Measurements from ENCODE around the gene SYT15. TPM values are rescaled to one million over a fixed set of nuclear protein-coding genes. Genes with fewer than 3 reads are reported as not detected.
"Not testable (repeated sequence)": the region's sequence is repeated elsewhere in the genome, so short reads cannot be mapped to it uniquely, and the experiment has no call there.

SYT15 gene
- total RNA-seq, 1 donor from 2014 or later = 1.5 TPM

DNA sequence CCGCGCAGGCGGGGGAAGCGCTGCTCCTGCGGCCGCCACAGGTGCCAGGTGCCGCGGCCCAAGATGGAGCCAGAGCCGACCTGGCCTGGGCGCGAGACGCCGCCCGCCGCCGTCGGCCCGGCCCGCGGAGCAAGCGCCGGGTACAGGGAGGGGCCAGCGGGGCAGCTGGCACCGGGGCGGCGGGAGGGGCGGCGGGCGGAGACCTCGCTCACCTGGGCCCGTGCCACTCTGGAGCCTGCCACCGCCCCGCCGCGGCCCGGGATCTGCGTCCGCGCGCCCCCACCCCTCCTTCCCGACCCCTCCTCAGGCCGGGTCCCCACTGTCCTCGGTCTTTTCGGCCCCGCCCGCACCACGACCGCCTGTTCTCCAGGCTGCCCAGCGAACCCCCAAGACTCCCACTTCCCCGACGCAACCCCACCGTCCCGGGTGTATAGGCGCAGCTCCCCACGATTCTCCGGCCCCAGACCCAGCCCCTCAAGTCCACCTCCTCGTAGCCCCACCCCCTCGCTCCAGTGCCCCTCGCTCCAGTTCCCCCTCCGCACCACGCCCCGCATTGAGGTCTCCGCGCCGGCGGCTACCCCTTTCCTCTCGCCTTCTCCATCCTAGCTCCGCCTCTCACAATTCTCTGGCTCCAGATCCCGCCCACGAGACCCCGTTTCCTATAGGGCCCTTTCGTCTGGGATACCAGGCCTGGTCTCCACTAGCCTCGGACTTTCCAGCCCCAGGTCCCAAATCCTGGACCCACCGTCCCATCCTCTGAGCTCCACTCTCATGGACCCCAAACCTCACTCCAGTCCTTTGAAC lies 22.2 kb upstream of the SYT15 start, which contains the start of gene GPRIN2:
Gene GPRIN2 (minus strand): TSS at position 144 of the 804 bp plus-strand sequence. CDS start 5,922 bp downstream, outside the sequence.
- peak within 1 kb of the TSS; percentile 63 for H3K4me3 Mint-ChIP-seq (ENCODE audit: low read depth)
- intact Hi-C loops (cut with micrococcal nuclease) = no loop called here
- peak; percentile 7 for DNase-seq (ENCODE audit: low spot score)

DNA sequence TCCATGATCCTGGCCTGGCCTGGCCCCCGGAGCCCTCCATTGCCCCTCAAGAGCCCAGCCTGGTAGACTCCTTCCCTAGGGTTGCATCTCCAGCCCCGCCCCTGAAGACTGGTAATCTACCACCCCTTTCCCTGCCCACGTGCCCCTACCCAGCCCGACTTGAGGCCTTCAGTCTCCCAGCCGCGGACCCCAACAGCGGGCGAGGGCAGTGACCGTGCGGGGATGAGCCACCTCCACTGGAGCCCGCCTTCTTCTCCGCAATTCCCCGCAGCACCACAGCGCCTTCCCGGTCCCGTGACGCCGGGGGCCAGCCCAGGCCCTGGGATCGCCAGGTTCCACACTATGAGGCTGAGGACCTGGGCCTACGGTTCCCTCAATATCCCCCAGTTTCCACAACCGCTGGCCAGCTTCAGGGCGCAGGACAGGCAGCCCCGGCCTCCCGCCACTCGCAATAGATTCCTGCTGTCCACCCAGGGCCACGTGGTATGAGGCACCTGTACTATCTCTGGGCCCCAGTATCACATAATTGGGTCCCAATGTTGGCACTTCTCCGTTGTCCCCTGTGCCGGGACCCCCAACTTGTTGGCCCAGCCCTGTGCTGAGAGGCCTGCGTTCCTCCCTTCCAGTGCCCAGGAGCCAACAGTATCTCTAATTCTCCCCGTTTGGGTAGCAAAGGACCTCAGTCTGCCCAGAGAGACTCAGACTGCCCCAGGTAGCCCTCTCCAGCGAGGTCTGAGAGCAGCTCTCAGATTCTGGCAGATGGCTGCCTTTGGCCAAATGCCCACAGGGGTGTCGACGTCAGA lies 21.4 kb upstream of the SYT15 start:
- H3K9me3 Mint-ChIP-seq = no peaks in the 10 kb centered on the region
- intact Hi-C loops (cut with micrococcal nuclease) = no loop called here
- peak overlapping the region; percentile 63 for H3K4me3 Mint-ChIP-seq (ENCODE audit: low read depth)
- H3K27ac Mint-ChIP-seq = no peak overlapping the region
- DNase-seq (ENCODE audit: low spot score) = peak; percentile 7
- peaks cover 3% of the 10 kb centered on the region for H3K4me1 Mint-ChIP-seq (ENCODE audit: low read depth)
- no peaks in the 10 kb centered on the region for H3K36me3 Mint-ChIP-seq (ENCODE audit: low read depth)
- peaks cover 14% of the 10 kb centered on the region for H3K27me3 Mint-ChIP-seq (ENCODE audit: low read depth)

More for the DNA sequence above, 22.2 kb upstream of the SYT15 start, which contains the start of gene GPRIN2:
- Mint-ChIP-seq H3K9me3 (no peaks in the 10 kb centered on the region), H3K4me1 (ENCODE audit: low read depth) (peaks cover 3% of the 10 kb centered on the region), H3K27ac (no peak within 1 kb of the TSS), H3K36me3 (ENCODE audit: low read depth) (no peaks in the 10 kb centered on the region), H3K27me3 (ENCODE audit: low read depth) (peaks cover 14% of the 10 kb centered on the region)

DNA sequence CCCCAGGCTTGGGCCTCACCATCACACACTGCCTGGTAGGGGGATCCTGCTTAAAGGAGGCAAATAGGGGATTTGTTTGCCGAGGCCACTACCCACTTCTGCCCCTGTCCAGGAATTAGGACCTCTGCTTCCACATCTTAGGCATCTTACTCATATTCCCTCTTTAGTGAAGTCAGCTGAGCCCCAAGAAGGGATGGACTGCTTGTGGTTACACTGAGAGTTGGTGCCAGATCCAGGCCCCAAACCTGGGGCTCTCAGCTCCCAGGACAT lies 20.9 kb upstream of the SYT15 start:
- Mint-ChIP-seq H3K27ac (no peak overlapping the region), H3K9me3 (no peaks in the 10 kb centered on the region), H3K27me3 (ENCODE audit: low read depth) (peaks cover 14% of the 10 kb centered on the region), H3K36me3 (ENCODE audit: low read depth) (no peaks in the 10 kb centered on the region), H3K4me1 (ENCODE audit: low read depth) (peaks cover 3% of the 10 kb centered on the region), H3K4me3 (ENCODE audit: low read depth) (no peak overlapping the region)
- intact Hi-C loops (cut with micrococcal nuclease) = no loop called here
- peak; percentile 9 for DNase-seq (ENCODE audit: low spot score)

DNA sequence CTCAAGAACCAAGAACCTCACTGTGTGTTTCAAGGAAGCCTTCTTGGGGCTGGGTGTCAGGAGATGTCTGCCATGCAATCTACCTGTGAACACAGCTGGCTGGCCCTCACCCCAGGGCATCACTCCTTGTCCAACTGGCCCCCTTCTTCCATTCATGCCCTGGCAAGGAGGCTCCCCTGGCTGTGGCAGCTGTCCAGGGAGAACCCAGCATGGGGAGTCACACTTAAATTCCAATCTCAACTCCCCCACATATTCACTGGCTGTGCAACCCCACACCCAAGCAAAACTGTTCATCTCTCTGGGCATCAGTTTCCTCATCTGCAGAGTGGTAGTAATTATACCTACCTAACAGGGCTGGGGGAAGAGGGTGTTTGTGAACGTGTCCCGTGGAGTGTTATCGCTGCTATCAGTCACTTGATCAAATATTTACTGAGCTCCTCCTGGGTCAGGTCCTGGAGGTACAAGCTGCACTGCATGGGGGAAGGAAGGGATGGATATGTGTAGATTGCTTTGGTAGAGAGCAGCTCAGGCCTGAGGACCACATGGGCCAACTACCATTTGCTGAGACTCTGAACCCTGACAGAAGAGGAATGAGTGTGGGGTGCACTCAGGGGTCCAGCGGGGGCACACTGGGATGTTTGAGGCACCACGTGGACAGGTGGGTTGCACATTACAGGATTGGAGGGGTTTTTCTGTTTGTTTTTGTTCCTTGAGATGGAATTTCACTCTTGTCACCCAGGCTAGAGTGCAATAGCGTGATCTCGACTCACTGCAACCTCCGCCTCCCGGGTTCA lies 20.3 kb upstream of the SYT15 start:
- Mint-ChIP-seq H3K4me3 (ENCODE audit: low read depth) (no peak overlapping the region), H3K27ac (no peak overlapping the region), H3K27me3 (ENCODE audit: low read depth) (peaks cover 14% of the 10 kb centered on the region), H3K9me3 (no peaks in the 10 kb centered on the region), H3K4me1 (ENCODE audit: low read depth) (peaks cover 3% of the 10 kb centered on the region), H3K36me3 (ENCODE audit: low read depth) (no peaks in the 10 kb centered on the region)
- peak; percentile 10 for DNase-seq (ENCODE audit: low spot score)
- intact Hi-C loops (cut with micrococcal nuclease) = no loop called here

DNA sequence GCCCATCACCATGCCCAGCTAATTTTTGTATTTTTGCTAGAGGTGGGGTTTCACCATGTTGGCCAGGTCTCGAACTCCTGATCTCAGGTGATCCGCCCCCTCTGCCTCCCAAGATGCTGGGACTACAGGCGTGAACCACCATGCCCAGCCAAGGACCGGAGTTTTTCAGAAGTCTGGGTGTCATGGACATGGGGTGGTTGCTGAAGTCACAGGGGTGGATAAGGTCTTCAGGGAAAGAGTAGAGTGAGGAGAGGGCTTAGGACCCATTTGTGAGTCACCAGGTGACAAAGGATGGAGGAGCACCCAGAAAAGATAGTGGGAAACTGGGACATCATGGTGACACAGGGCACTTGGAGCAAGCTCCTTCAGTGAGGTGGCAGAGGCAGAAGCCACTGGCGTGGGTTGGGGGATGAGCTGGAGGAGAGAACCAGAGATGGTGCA lies 19.7 kb upstream of the SYT15 start:
- no peak for DNase-seq (ENCODE audit: low spot score)
- intact Hi-C loops (cut with micrococcal nuclease) = no loop called here
- Mint-ChIP-seq H3K4me1 (ENCODE audit: low read depth) (peaks cover 3% of the 10 kb centered on the region), H3K36me3 (ENCODE audit: low read depth) (no peaks in the 10 kb centered on the region), H3K27ac (no peak overlapping the region), H3K9me3 (no peaks in the 10 kb centered on the region), H3K4me3 (ENCODE audit: low read depth) (no peak overlapping the region), H3K27me3 (ENCODE audit: low read depth) (peaks cover 14% of the 10 kb centered on the region)

- H3K4me3 Mint-ChIP-seq (ENCODE audit: low read depth) = no peak overlapping the region
- H3K27ac Mint-ChIP-seq = no peak overlapping the region
- intact Hi-C loops (cut with micrococcal nuclease) = no loop called here
- no peaks in the 10 kb centered on the region for H3K9me3 Mint-ChIP-seq
- DNase-seq (ENCODE audit: low spot score) = no peak
- no peaks in the 10 kb centered on the region for H3K36me3 Mint-ChIP-seq (ENCODE audit: low read depth)
- H3K27me3 Mint-ChIP-seq (ENCODE audit: low read depth) = peaks cover 14% of the 10 kb centered on the region
- peaks cover 3% of the 10 kb centered on the region for H3K4me1 Mint-ChIP-seq (ENCODE audit: low read depth)
Observed at GRCh38 chr10:46560381-46560780, 18.5 kb upstream of the SYT15 start.

- intact Hi-C loops (cut with micrococcal nuclease) = no loop called here
- peaks cover 9% of the 10 kb centered on the region for H3K27me3 Mint-ChIP-seq (ENCODE audit: low read depth)
- peak; percentile 8 for DNase-seq (ENCODE audit: low spot score)
- H3K9me3 Mint-ChIP-seq = no peaks in the 10 kb centered on the region
- peaks cover 3% of the 10 kb centered on the region for H3K4me1 Mint-ChIP-seq (ENCODE audit: low read depth)
- no peaks in the 10 kb centered on the region for H3K36me3 Mint-ChIP-seq (ENCODE audit: low read depth)
- H3K27ac Mint-ChIP-seq = no peak overlapping the region
- H3K4me3 Mint-ChIP-seq (ENCODE audit: low read depth) = no peak overlapping the region
Observed at GRCh38 chr10:46560952-46561351, 18.0 kb upstream of the SYT15 start.

DNA sequence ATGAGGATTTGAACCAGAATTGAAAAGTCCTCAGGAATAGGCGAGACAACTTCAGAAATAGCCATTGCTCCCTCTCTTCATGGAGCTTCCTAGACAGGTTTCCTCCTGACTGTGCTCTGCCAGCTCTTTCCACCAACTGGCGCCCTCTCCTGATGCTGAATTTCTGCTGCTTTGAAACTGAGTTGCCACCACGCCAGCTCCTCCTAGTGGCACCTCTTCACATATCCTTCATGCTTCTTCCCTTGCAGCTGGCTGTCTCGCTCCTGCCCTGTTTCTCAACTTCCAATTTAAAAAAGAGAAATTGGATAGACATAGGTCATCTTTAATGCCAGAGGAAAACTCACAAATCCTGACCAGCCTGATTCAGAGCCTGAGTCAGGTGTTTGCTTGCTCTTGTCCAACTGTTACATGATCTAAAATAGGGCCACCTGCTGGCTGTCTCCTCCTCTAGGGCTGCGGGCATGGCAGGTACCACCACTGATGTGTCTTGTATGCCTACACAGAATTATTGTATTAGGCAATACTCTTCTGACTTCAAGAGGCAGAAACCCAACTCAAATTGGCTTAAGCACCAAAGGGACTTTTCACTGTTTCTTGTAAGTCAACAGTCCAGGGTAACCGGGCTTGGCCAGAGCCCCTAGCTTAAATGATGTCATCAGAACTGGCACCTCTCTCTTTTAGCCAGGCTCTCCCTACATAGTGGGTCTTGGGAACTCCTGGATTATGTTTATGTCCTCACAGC lies 13.2 kb upstream of the SYT15 start:
- H3K4me3 Mint-ChIP-seq (ENCODE audit: low read depth); H3K27me3 Mint-ChIP-seq (ENCODE audit: low read depth); intact Hi-C loops (cut with micrococcal nuclease); H3K9me3 Mint-ChIP-seq; H3K36me3 Mint-ChIP-seq (ENCODE audit: low read depth); H3K4me1 Mint-ChIP-seq (ENCODE audit: low read depth); H3K27ac Mint-ChIP-seq: not testable (repeated sequence)
- peak; percentile 44 for DNase-seq (ENCODE audit: low spot score)

GRCh38 chr10:46567151-46567550 lies 11.8 kb upstream of the SYT15 start:
- DNase-seq (ENCODE audit: low spot score); H3K36me3 Mint-ChIP-seq (ENCODE audit: low read depth); H3K4me1 Mint-ChIP-seq (ENCODE audit: low read depth); H3K9me3 Mint-ChIP-seq; intact Hi-C loops (cut with micrococcal nuclease); H3K4me3 Mint-ChIP-seq (ENCODE audit: low read depth); H3K27ac Mint-ChIP-seq; H3K27me3 Mint-ChIP-seq (ENCODE audit: low read depth): not testable (repeated sequence)

- intact Hi-C loops (cut with micrococcal nuclease); H3K4me3 Mint-ChIP-seq (ENCODE audit: low read depth); H3K27ac Mint-ChIP-seq; H3K9me3 Mint-ChIP-seq; DNase-seq (ENCODE audit: low spot score); H3K4me1 Mint-ChIP-seq (ENCODE audit: low read depth); H3K36me3 Mint-ChIP-seq (ENCODE audit: low read depth); H3K27me3 Mint-ChIP-seq (ENCODE audit: low read depth): not testable (repeated sequence)
Observed at GRCh38 chr10:46570655-46571054, 8.3 kb upstream of the SYT15 start.

DNA sequence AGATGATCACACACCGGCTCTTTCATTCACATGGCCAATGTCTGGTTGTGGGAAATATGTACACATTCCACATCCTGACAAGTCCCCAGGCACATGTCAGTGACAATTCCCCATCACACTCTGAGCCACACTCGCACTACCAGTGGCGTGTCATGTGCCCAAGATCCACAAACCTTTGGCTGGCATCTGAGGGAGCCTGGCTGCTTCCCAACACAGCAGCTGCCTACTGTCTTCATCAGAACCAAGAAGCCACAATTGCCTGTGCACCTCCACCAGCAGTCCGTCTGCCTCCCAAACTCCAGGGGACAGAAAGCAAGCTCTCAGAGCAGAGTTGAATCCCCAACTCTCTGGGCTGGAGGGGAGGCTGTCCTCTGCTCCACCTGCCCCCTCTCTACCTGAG lies 6.2 kb upstream of the SYT15 start:
- H3K27ac Mint-ChIP-seq; H3K9me3 Mint-ChIP-seq; H3K36me3 Mint-ChIP-seq (ENCODE audit: low read depth); intact Hi-C loops (cut with micrococcal nuclease); H3K27me3 Mint-ChIP-seq (ENCODE audit: low read depth); H3K4me1 Mint-ChIP-seq (ENCODE audit: low read depth); DNase-seq (ENCODE audit: low spot score); H3K4me3 Mint-ChIP-seq (ENCODE audit: low read depth): not testable (repeated sequence)

DNA sequence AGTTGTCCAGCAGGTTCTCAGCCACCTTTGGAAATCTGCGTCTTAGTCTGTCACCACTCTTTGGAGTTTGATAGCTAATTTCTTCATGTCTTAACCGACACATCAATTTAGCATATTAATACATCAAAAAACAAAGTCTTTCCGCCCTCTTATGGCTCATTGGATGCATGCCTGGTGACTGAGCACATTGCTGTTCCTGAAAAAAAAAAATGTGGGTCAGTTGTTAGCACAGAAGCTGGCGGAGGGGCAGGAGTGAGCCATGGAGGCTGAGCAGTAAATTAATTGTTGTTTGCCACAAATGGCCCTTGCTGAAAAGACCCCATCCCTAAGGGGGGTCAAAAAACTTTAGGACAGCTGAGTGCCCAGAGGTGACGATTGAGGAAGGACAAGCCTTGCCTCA lies 5.6 kb upstream of the SYT15 start:
- H3K4me3 Mint-ChIP-seq (ENCODE audit: low read depth); intact Hi-C loops (cut with micrococcal nuclease); H3K9me3 Mint-ChIP-seq; H3K4me1 Mint-ChIP-seq (ENCODE audit: low read depth); H3K27ac Mint-ChIP-seq; H3K27me3 Mint-ChIP-seq (ENCODE audit: low read depth); DNase-seq (ENCODE audit: low spot score); H3K36me3 Mint-ChIP-seq (ENCODE audit: low read depth): not testable (repeated sequence)

All from activated T-helper 2 cell treated with anti-CD3 and anti-CD28 coated beads, Interferon-gamma antibody, Interleukin-2, Interleukin-4, amounts not matched to agents 10 μg/mL and 5 μg/mL and 100 μg/mL, durations not matched to agents 14 hours and 24 hours and 36 hours (primary cell).